ENCODE results near the gene INPP5E.
"Not testable (repeated sequence)": the region's sequence is repeated elsewhere in the genome, so short reads cannot be mapped to it uniquely, and the experiment has no call there.

The INPP5E gene

DNA sequence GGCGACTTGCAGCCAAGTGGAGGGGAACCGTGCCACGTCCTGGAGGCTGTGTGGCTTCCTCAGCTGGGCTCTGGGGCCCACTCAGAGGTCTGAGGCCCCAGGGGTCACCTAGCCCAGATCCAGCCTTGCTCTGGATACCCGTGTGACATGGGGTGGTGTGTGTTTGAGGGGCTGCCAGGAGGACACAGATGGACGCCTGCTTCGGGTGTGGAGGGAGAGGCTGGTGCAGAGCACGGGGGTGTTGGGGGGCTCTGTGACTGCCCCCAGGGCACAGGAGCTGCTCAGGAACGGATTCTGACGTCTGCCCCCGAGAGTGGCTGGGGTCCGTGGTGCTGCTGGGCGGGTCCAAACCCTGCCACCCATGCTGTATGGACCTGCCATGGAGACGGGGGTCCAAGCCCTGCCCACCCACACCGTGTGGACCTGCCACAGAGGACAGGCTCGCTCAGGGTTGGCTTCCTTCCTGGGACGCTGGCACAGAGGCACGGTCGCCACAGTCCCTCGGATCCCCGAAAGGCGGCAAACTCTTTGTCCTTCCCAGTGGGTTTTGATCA is 10.5 kb downstream of the INPP5E start:
- no peak for DNase-seq

DNA sequence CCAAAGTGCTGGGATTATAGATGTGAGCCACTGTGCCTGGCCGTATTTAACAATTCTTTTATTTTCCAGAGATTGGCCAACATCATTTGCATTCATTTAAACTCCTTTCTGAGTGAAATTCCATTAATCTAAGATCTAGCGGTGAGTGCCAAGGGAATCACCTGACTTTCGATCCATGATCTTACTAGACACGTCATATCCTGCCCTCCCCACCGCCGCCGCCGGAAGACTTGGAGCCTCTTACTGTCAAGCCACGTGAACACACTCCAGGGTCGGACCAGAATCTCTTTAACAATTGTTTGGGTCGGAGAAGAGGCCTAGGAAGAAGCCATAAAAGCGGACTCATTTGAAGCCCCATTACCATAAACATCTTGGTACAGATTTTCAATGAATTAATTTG is 12.9 kb downstream of the INPP5E start:
- DNase-seq: no peak

DNA sequence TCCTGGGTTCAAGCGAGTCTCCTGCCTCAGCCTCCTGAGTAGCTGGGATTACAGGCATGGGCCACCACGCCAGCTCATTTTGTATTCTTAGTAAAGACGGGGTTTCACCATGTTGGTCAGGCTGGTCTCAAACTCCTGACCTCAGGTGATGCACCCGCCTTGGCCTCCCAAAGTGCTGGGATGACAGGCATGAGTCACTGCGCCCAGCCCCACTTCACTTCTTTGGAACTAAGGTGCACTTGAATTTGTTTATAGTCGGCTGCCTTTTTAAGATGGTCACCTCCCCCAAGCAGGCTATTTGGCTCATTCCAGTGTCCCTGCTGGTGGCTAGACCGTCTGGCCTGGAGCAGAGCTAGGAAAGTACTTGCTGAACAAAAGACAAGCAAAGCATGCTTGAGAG is 14.3 kb downstream of the INPP5E start:
- DNase-seq: not testable (repeated sequence)

DNA sequence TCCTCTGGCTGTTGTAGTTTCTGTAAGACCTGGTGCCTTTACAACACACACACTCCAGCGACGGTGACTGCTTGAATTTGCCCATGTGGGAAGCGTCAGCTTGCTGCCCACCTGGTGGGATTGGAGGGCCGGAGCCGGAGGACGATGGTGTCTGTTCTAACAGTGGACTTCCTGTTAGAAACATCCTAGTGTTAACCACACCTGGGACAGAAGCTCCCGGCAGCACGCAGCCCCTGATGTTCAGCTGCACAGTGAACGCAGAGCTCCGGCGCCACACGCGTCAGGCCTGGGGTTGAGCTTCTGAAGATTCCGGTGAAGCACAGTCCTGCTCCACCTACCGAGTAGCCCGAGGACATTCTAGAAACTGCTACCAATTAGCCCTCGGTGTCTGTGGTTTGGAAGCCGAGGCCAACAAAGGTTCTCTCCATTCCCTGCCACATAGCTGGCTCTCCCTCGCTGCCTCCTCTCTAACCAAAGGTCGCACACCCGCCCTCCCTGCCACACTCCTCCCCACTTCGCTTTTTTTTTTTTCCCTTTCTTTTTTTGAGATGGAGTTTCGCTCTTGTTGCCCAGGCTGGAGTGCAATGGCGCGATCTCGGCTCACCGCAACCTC is 14.8 kb downstream of the INPP5E start:
- no peak for DNase-seq

DNA sequence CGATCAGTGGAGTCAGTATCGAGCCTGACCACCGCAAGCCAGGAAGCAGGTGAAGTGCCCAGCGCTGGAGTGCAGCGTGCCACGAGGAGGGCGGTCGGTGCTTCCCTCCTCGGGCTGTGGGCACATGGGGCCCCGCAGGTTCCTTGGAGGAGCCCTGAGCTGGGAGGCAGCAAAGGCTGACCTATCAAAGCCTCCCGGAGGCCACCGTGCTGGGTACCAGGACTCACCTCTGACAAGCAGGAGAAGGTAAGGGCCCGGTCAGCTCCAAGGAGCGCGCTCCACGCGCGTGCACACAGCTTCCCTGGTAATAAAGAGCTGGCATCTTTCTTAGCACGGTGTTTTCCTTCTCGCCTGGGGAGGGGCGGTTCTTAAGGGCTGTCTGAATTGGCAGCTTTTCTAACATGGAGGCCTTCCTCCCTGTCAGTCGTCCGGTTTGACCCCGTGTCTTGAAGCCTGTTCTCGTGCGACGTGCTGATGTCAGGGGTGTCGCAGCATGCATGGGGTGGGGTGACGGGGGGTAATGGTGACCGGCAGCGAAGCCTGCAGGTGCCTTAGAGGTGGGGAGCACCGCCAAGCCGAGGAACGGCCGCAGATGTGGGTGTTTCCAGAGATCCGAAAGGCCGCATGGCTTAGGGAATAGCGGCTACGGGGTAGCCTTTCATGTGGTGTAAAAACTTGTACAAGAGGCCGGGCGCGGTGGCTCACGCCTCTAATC is 16.1 kb downstream of the INPP5E start:
- DNase-seq: no peak

DNA sequence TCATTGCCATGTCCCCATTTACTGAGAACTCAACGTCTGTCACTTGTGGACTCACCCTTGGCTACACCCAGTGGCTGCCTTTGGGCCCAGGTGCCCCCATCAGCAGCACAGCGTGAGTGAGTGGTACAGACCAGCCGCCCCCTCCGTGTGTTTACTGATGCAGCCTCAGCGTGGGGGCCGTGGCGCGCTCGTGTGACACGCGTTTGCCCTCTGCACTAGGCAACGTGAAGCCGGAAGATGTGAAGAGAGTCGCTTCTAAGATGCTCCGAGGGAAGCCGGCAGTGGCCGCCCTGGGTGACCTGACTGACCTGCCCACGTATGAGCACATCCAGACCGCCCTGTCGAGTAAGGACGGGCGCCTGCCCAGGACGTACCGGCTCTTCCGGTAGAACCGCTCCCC is 16.8 kb downstream of the INPP5E start:
- DNase-seq: no peak

DNA sequence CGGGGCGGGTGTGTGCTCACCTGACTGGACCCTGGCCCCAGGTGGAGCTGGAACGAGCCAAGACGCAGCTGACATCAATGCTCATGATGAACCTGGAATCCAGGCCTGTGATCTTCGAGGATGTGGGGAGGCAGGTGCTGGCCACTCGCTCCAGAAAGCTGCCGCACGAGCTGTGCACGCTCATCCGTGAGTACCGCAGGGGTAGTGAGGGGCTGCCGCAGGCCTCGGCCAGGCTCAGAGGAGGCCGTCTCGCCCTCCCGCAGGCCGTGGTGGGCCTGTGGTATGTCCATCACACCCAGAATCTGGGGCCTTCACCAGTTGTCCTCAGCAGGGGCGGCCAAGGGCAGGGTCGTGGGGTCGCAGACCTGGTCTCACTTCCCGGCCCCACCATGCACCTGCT is 17.9 kb downstream of the INPP5E start:
- no peak for DNase-seq

DNA sequence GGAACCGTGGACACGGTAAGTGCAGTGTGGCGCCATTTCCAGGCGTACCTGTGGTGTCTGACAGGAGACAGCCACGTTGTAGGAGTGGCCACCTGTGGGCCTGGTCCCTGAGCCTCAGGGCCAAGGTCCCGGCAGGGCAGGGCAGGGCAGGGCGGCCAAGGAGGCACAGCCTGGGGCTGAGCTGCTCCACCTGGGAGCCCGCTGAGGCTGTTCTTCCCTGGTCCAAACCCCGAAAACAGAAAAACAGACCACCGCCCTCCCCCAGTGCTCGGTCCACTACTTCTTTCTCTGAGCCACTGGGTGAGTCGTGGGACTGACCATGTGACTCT is 20.6 kb downstream of the INPP5E start:
- DNase-seq: no peak

DNA sequence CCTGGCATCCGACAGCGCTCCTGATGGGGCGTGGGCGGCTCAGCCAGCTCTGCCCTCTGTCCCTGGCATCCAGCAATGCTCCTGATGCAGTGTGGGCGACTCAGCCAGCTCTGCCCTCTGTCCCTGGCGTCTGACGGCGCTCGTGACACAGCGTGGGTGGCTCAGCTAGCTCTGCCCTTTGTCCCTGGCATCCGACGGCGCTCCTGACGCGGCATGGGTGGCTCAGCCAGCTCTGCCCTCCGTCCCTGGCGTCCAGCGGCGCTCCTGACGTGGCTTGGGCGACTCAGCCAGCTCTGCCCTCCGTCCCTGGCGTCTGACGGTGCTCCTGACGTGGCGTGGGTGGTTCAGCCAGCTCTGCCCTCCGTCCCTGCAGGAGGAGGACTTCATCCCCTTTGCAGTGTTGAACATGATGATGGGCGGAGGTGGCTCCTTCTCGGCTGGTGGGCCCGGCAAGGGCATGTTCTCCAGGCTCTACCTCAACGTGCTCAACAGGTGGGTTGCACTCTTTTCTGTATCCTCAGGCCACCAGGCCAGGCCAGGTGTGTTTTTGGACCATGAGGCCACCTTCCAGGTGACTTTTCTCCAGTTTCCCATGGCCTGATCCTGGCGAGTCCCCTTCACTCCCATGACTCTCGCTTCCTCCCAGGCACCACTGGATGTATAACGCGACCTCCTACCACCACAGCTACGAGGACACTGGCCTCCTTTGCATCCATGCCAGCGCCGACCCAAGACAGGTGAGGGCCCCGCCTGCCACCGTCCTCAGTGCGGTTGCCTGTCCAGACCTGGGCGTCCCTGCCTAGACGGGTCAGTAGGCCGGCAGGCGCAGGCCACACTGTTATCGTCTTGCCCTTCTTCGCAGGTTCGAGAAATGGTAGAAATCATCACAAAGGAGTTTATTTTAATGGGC is 21.2 kb downstream of the INPP5E start:
- DNase-seq: no peak

DNA sequence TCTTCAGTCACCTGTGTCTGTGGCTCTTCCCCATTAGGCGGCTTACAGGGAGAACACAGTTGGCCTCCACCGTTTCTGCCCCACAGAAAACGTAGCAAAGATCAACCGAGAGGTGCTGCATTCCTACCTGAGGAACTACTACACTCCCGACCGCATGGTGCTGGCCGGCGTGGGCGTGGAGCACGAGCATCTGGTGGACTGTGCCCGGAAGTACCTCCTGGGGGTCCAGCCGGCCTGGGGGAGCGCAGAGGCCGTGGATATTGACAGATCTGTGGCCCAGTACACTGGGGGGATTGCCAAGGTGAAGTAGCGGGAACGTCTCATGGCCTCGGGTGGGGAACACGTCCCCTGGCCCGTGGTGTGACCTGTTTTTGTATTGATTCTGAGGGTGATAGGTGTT is 22.7 kb downstream of the INPP5E start:
- no peak for DNase-seq

DNA sequence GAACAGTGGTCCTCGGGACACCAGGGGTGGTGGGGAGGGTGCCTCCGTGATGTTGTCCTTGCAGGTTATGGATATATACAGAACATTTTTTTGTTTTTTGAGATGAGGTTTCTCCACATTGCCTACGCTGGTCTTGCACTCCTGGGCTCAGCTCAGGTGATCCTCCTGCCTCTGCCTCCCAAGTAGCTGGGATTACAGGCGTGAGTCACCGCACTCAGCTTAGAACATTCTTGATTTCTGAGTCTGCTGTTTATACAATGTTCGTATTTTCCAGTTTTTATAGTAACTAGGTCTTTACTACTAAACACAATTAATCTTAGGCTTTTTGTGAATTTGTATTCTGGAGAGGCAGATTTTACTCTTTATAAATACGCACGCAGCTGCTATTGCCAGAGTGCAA is 23.2 kb downstream of the INPP5E start:
- no peak for DNase-seq

DNA sequence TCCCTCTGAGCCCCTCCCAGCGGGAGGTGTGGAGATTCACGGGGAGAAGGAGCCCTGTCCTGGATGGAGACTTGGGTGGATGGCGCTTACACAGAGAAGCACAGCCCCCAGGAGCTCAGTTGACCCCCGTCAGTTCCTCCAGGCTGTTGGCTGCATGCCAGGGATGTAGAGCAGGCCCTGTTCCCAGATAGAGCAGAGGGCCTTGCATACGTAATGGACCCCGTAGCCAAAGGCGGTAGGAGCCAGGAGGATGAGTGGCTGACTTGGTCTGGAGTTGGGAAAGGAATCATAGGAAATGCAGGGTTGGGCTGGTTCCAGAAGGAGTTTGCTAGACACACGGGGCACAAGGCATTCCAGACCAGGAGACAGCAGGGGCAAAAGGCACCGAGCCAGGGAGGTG is 26.7 kb downstream of the INPP5E start:
- no peak for DNase-seq

DNA sequence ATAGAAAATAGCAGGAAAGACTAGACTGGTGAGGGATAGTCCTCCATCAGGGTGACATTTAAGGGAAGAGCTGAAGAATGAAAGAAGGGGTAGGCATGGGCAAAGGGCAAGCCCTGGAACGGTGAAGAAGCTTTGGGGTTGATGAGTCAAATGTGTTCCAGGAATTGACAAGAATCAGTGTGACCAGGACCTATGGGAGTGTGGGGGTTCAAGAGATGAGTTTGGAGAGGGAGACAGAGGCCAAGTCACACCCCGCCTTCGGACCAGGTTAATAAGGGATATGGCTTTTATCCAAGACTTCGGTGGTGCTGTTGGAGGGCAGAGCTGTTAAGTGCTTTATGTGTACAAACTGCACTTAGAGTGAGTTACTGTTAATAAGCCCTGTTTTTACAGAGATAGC is 28.3 kb downstream of the INPP5E start:
- DNase-seq: no peak

DNA sequence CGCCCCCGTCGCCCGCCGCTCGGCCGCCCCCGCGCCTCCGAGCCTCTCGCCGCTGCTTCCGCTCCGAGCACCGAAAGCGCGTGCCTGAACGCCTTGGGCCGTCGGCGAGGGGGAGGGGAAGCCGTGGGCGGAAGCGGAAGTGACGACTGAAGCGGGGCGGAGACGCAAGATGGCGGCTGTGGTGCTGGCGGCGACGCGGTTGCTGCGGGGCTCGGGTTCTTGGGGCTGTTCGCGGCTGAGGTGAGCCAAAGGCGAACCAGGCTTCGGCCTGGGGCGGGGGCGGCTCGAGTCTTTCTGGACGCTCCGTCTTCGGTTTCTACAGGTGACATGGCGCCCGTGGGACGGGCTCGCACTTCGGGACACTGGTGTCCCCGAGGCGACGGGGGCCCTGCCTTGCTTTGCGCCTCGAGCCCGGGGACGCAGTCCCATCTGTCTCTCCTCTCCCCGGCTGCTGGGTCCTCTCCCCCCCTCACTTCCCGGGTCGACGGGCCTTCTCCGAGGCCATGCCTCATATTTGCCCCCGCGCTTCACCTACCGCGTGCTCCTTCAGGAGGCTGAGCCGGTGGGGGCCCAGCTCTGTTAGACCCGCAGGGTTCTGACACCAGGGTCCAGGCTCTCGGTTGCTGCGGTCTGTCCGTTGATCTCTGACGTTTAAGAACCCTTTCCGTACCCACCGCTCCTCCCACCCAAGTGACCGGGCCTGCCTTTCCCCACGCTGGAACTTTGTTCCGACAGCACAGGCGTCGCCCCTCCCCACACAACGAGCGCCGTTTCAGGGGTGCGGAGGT is 29.0 kb downstream of the INPP5E start, which contains the start of the genes ENTR1 and PMPCA:
ENTR1 (minus strand) TSS at position 115 of the 788 bp plus-strand sequence. CDS start 217 bp downstream, outside the sequence.
PMPCA (plus strand) TSS at position 159 of the 788 bp plus-strand sequence; CDS start at position 170, 11 bp downstream.
- peak; percentile 63 for DNase-seq

DNA sequence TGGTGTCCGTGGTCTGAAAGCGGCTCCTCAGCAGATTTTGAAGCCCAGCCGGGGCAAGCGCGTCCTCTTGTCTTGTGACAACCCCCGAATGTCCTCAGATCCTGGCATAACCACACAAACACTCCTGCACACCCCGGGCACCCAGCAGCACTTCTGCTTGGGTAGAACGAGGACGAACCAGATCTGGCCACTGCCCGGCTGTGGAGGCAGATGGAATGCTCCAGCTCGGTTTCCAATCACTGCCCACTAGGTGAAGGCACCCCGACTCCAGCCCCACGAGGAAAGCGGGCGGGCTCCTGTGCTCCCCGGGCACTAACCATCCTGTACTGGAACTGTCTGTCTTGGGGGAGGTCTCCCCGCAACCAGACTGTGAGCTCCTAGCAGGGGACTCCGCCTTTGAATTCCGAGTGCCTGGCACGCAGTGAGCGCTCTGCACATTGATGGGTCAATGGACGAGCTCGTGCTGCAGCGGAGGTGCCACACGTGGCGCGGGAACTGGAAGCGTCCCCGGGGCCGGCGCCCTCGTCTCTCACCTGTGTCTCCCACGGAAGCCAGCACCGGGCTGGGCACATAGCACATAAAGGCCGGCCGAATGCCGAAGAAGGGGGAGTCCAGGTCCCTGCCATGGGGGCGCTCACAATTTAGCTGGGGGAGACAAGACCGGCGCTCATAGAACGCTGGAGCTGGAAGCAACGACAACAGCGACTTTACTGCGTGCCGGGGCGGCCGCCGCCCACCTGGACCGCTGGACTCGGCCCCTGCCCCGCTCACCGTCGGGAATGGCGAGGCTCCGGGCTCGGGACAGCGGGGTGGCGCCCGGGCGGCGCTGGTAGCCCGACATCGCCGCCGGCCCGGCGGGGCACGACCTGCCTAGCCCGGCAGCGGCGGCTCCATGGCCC is 29.8 kb downstream of the INPP5E start:
- DNase-seq: no peak

DNA sequence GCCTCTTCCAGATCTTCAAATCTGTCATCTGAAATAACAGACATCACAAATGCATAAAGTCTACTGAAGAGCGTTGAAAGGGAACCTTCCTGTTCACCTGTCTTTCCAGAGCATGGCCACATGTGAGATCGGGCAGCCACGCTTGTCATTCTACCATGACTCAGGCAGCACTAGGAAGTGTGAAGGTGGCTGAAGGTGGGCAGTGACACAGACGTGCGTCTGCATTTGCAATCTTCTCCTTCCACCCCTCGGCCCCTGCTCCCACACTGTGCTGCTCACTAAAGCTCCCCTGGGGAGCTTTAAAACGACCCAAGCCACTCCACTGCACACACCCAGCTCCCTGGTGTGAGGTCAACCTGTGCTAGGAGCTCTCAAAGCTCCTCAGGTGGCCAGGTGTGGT is 31.7 kb downstream of the INPP5E start:
- no peak for DNase-seq

DNA sequence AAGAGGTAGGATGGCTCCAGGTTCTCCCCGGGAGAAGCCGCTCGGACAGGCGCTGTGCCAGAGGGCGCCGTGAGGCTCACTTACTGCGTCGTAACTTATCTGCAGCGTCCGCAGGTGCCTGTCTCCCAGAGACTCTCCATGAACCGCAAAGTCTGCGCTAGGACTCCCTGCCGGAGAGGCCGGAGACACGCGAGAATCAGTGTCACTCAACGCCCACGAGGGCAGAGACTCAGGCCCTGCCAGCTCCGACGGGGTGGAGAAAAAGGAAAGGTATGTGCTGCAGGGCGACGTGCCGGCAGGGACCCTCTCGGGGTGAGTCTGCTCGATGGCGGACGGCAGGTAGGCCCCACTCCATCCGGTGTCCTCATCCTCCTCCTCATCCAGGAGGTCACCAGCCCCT is 32.6 kb downstream of the INPP5E start:
- not testable (repeated sequence) for DNase-seq

DNA sequence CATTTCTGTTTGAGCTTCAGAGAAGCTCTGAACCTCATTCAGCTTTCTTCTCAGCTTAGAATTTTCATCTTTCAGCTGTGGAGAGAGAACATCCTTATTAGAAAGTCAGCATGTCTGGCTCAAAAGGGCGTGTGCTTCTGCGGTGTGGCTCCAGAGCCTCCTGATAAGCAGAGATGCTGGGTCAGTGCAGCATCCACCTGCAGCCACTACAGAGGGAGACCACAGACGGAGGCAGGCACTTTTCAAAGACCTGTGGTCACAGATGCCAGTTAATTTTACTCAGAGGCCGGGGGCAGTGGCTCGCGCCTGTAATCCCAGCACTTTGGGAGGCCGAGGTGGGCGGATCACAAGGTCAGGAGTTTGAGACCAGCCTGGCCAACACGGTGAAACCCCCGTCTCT is 33.7 kb downstream of the INPP5E start:
- not testable (repeated sequence) for DNase-seq

DNA sequence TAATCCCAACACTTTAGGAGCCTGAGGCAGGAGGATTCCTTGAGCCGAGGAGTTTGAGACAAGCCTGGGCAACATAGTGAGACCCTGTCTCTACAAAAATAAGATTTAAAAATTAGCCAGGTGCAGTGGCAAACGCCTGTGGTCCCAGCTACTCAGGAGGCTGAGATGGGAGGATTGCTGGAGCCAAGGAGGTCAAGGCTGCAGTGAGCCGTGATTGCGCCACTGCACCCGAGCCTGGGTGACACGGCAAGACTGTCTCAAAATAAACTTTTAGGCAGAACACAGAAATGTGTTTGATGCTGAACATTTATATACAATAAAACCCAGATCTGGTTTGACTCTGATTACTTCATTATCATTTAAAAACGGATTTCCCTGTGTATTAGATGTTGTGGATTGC is 34.2 kb downstream of the INPP5E start:
- DNase-seq: no peak

DNA sequence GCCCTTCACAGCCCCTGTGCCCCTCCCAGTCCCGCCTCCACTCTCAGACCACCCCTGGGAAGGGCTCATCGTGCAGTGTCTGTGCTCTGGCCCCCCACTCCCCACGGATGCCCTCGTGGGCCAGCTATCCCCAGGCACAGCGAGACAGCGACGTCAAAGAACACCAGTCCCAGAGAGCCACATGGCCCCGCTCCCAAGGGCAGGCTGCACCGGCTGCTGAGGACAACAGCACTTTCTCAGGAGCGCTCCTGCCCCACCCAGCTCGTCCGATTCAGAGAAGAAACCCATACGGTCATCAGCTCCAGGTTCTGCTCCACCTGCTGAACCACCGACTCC is 34.9 kb downstream of the INPP5E start:
- no peak for DNase-seq

DNA sequence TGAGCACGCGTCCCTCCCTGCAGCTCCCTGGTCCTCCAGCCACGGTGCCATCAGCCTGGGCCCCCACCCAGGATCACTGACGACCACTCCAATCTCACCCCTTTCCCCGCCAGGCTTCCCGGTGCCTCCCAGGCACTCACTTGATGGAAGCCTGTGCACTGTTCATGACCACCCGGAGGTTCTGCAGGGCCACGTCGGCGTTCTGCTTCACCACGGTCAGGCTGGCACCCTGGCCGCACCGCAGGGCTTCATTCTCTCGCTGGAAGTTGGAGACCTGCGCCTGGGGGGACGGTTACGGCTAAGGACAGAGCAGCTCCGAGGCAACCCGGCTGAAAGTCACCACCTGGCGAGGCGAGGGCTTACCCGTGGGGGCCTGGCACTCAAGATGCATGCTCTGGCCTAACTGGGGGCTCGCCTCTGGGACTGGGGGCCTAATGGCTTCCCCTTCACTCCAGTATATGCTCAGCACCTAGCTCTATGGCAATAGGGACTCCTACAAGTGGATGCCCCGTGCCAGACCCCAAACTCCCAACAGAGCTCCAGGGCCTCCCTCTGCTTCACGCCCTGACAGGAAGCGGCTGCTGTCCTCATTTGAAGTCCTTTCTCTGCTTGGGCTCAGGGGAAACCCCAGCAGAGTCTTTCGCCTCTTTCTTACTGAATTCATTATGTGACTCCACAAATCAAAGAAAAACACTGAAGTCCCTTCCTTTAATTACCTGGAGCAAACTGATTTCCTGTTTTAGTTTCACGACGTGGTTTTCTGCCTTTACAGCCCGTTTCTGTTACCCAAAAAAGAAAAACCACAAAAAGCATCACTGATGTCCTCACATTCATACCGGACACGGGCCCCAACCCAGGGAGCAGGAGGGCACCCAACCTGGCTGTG is 35.5 kb downstream of the INPP5E start:
- DNase-seq: no peak
